HG03439 (cell line): ENCODE measurements around the gene AAMP.

Experiments used
- ATAC-seq: cut with Tn5 transposase; IDR thresholded peaks from one replicate; pipeline ENCODE4 v1.9.1; 2021; ENCODE audit warnings: mild to moderate bottlenecking, moderate library complexity; ENCODE audit not compliant: unreplicated experiment

AAMP gene

GRCh38 chr2:218294430-218295022 lies 24.6 kb upstream of the AAMP start:
- ATAC-seq = no peak

GRCh38 chr2:218293715-218294429 lies 23.9 kb upstream of the AAMP start:
- ATAC-seq = no peak

GRCh38 chr2:218292048-218293014 lies 22.4 kb upstream of the AAMP start, which contains the start of gene TMBIM1:
TSS of gene TMBIM1 (minus strand) at chr2:218292503. CDS start at chr2:218282141, 10,362 bp downstream.
- peak; percentile 69 for ATAC-seq

GRCh38 chr2:218291318-218292047 lies 21.5 kb upstream of the AAMP start:
- ATAC-seq = no peak

- peak; percentile 52 for ATAC-seq
Observed at GRCh38 chr2:218290316-218291261, 20.7 kb upstream of the AAMP start.

- ATAC-seq = no peak
Observed at GRCh38 chr2:218289639-218290315, 19.8 kb upstream of the AAMP start.

GRCh38 chr2:218286570-218287459 lies 16.9 kb upstream of the AAMP start:
- peak; percentile 42 for ATAC-seq

GRCh38 chr2:218285604-218286003 lies 15.7 kb upstream of the AAMP start:
- ATAC-seq = no peak

GRCh38 chr2:218284106-218284811 lies 14.3 kb upstream of the AAMP start:
- peak; percentile 62 for ATAC-seq

- ATAC-seq = no peak
Observed at GRCh38 chr2:218282173-218282991, 12.4 kb upstream of the AAMP start.

- ATAC-seq = no peak
Observed at GRCh38 chr2:218281449-218281848, 11.5 kb upstream of the AAMP start.

GRCh38 chr2:218280260-218280870 lies 10.4 kb upstream of the AAMP start:
- ATAC-seq = no peak

GRCh38 chr2:218278531-218279360 lies 8.8 kb upstream of the AAMP start:
- ATAC-seq = no peak

- no peak for ATAC-seq
Observed at GRCh38 chr2:218277921-218278320, 8.0 kb upstream of the AAMP start.
